PC-3 (cell line): ENCODE results near the gene AQP3.

Experiments used
- CTCF ChIP-seq: fragments of 300-600 bp; sonication (generic); conservative IDR thresholded peaks from 2 replicates; pipeline ENCODE4 v1.5.1; 2017; ENCODE audit warnings: antibody characterized with exemption, low read depth, mild to moderate bottlenecking, low read length
- EZH2 ChIP-seq: fragments of 300-600 bp; sonication (generic); IDR thresholded peaks from one replicate; pipeline ENCODE4 v1.6.1; 2017; ENCODE audit warnings: antibody characterized with exemption, mild to moderate bottlenecking, low read length; ENCODE audit not compliant: unreplicated experiment

GRCh38 chr9:33467526-33467925 is 20.1 kb upstream of the AQP3 start:
- no peak for TF ChIP-seq CTCF
- TF ChIP-seq EZH2: no peak
